GM12878 (cell line): ENCODE measurements around the gene B4GALT1. TPM values are rescaled to one million over a fixed set of nuclear protein-coding genes. Genes with fewer than 3 reads are reported as not detected.

Experiments used
- ATAC-seq: fragments of 200-7000 bp; cut with Tn5 transposase; 3 replicates; pipeline ENCODE4 v1.9.1; 2020; ENCODE audit warnings: mild to moderate bottlenecking, moderate library complexity
- BruUV-seq: library from RNA; stranded (reverse); fragments of 400-500 nt; replicated peaks from 2 replicates; lab custom pipeline; 2021; lab: Mats Ljungman, UMichigan
- CTCF ChIA-PET: fragments of 300-600 bp; sonication (Branson Sonifier 250); formaldehyde crosslinking; extraction: SDS; loops from one replicate; lab custom pipeline; 2021; ENCODE audit warnings: inconsistent platforms; lab: Yijun Ruan, JAX
- POLR2A ChIA-PET: fragments of 350-600 bp; formaldehyde crosslinking; extraction: SDS; loops from one replicate; lab custom pipeline; 2021; ENCODE audit warnings: inconsistent platforms; lab: Charles Lee
- RAD21 ChIA-PET: fragments of 300-600 bp; sonication (Branson Sonifier 250); formaldehyde crosslinking; loops from one replicate; lab custom pipeline; 2023; ENCODE audit warnings: antibody characterized with exemption; ENCODE audit not compliant: unreplicated experiment; lab: Charles Lee
- SMC1A ChIA-PET: fragments of 300-600 bp; sonication (Branson Sonifier 250); formaldehyde crosslinking; loops from one replicate; lab custom pipeline; 2023; ENCODE audit not compliant: unreplicated experiment, uncharacterized antibody; lab: Charles Lee
- DNase-seq: peaks from one replicate; pipeline ENCODE4 v3.0.0-alpha.2; 2011; ENCODE audit warnings: low read depth, low spot score
- FAIRE-seq: peaks from 3 replicates; lab custom pipeline; 2011; peaks lifted over from hg19 to GRCh38; lab: Jason Lieb, UNC
- H2AFZ ChIP-seq: 2 replicates; pipeline ENCODE4 v1.6.0; 2011; ENCODE audit warnings: low read depth, low read length, control low read depth; ENCODE audit not compliant: control insufficient read depth
- H3K27ac ChIP-seq: 2 replicates; pipeline ENCODE4 v1.5.1; 2011; ENCODE audit warnings: control low read depth; ENCODE audit not compliant: control insufficient read depth, insufficient read depth
- H3K27me3 ChIP-seq, 2 experiments: replicated peaks in 1 of 2; 2 replicates each; pipeline versions ENCODE4 v1.6.0 to v1.6.1; 2011; ENCODE audit warnings: low read length in 1 of 2; ENCODE audit not compliant: control insufficient read depth in 2 of 2, insufficient read depth in 2 of 2
- H3K36me3 ChIP-seq, 2 experiments: 2 replicates each; pipeline ENCODE4 v1.5.1; 2011; ENCODE audit warnings: low read length in 1 of 2; ENCODE audit not compliant: control insufficient read depth in 2 of 2, insufficient read depth in 2 of 2
- H3K4me1 ChIP-seq: 2 replicates; pipeline ENCODE4 v1.6.1; 2011; ENCODE audit warnings: mild to moderate bottlenecking, low read length, moderate library complexity, mixed read lengths; ENCODE audit not compliant: control insufficient read depth, insufficient read depth
- H3K4me2 ChIP-seq: 2 replicates; pipeline ENCODE4 v1.6.0; 2011; ENCODE audit warnings: control low read depth; ENCODE audit not compliant: control insufficient read depth, insufficient read depth
- H3K4me3 ChIP-seq: fragments of 200-600 bp; sonication (generic); 2 replicates; pipeline ENCODE4 v1.5.1; 2016
- H3K79me2 ChIP-seq: 2 replicates; pipeline ENCODE4 v1.6.0; 2011; ENCODE audit warnings: low read length; ENCODE audit not compliant: control insufficient read depth, insufficient read depth
- H3K9ac ChIP-seq: 2 replicates; pipeline ENCODE4 v1.8.0; 2011; ENCODE audit warnings: low read length, control low read depth, mixed read lengths; ENCODE audit not compliant: control insufficient read depth, insufficient read depth
- H3K9me3 ChIP-seq: replicated peaks from 3 replicates; pipeline ENCODE4 v1.5.1; 2011; ENCODE audit warnings: mild to moderate bottlenecking, low read length; ENCODE audit not compliant: control insufficient read depth, insufficient read depth
- H4K20me1 ChIP-seq: 2 replicates; pipeline ENCODE4 v1.6.0; 2011; ENCODE audit not compliant: control insufficient read depth, insufficient read depth
- GABPA ChIP-seq: IDR thresholded peaks from 2 replicates; pipeline ENCODE4 v1.6.1; 2014; ENCODE audit warnings: antibody characterized with exemption, low read depth, mild to moderate bottlenecking, inconsistent platforms
- WGBS: methylation state at CpG from one replicate; pipeline ENCODE4 v1.1.6; 2016; ENCODE audit warnings: low lambda C conversion rate; ENCODE audit not compliant: insufficient replicate concordance, insufficient coverage; ENCODE audit errors: missing lambda C conversion rate; 5-methylcytosine and 5-hydroxymethylcytosine counted together
- in situ Hi-C: fragments of 300-500 bp; cut with MboI; formaldehyde crosslinking; loops from 9 replicates; pipeline ENCODE4 v1.14.3; 2018; ENCODE audit warnings: mixed read lengths
- intact Hi-C: fragments of 100-400 bp; cut with micrococcal nuclease; formaldehyde crosslinking; loops from one replicate; pipeline ENCODE4 v1.14.2; 2022; ENCODE audit not compliant: unreplicated experiment
- polyA plus RNA-seq, 11 experiments: library from polyadenylated mRNA; depleted of rRNA in 4 of 11; unstranded in 6 of 11; stranded (reverse) in 5 of 11; fragments of >200 nt; fragmentation: Nextera tagmentation in 4 of 11; fragmentation: Illumina TruSeq in 1 of 11; extraction: Ambion mirVana in 4 of 11; extraction: Trizol in 1 of 11; gene quantifications; 1 replicate in 1 of 11; 2 replicates in 10 of 11; pipeline versions ENCODE4 v1.2.1 to v1.2.3, GENCODE V29; 2011 to 2016; ENCODE audit warnings: inconsistent platforms in 2 of 11, missing spikeins in 2 of 11, low read depth in 1 of 11
- total RNA-seq, 4 experiments: library from RNA; depleted of rRNA in 3 of 4; stranded (reverse); fragments of >200 nt in 3 of 4; fragmentation: Illumina TruSeq in 1 of 4; extraction: Trizol in 1 of 4; gene quantifications; 2 replicates each; pipeline versions ENCODE4 v1.2.1 to v1.2.3, GENCODE V29; 2013 to 2021
- TF ChIP-seq, protein P1 (sequence below): fragments of 450-650 bp; IDR thresholded peaks from 2 replicates; pipeline ENCODE4 v1.6.1; 2017; ENCODE audit warnings: low read depth, mild to moderate bottlenecking, moderate library complexity

The B4GALT1 gene
- total and polyA plus RNA-seq, 10 of the 15 experiments (the other 5 are each of a cell fraction or from before 2014, with no cell fraction given) = 12.7 to 79.0 (median 41.0) TPM

DNA sequence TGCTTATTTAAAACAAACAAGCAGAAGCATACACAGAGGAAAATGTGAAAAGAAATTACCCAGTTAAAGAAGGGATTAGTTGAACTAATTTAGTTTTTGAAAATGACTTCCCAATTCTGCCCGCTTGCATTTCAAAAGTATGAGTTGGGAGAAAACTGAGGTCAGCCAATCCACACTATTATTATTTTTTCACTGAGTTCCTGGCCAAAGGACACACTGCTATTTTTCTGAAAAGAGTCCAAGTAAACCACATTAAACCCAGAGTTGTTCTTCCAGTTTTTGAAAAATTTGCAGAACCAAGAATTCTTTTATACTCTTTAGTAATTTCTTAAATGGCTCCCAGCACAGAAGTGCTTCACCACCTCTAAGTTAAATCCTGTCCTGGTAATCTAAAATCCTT, 98.1 kb downstream of the B4GALT1 start:
- in situ Hi-C loops = no loop called here
- Histone ChIP-seq H3K79me2 (peaks cover 5% of the 10 kb centered on the region), H3K9me3 (no peaks in the 10 kb centered on the region), H3K9ac (no peak overlapping the region), H3K36me3 (peaks cover 0 to 13% of the 10 kb centered on the region in 2 experiments), H3K4me1 (peaks cover 15% of the 10 kb centered on the region), H3K4me2 (no peak overlapping the region), H3K27me3 (no peaks in the 10 kb centered on the region), H4K20me1 (no peaks in the 10 kb centered on the region), H3K27ac (no peak overlapping the region), H2AFZ (no peak overlapping the region), H3K4me3 (no peak overlapping the region)
- BruUV-seq = no TSS peak
- FAIRE-seq = no peak
- ChIA-PET CTCF (no interaction called here), POLR2A (no interaction called here), RAD21 (no interaction called here), SMC1A (no interaction called here)
- intact Hi-C loops = no loop called here
- no peak for ATAC-seq
- TF ChIP-seq, protein P1, sequence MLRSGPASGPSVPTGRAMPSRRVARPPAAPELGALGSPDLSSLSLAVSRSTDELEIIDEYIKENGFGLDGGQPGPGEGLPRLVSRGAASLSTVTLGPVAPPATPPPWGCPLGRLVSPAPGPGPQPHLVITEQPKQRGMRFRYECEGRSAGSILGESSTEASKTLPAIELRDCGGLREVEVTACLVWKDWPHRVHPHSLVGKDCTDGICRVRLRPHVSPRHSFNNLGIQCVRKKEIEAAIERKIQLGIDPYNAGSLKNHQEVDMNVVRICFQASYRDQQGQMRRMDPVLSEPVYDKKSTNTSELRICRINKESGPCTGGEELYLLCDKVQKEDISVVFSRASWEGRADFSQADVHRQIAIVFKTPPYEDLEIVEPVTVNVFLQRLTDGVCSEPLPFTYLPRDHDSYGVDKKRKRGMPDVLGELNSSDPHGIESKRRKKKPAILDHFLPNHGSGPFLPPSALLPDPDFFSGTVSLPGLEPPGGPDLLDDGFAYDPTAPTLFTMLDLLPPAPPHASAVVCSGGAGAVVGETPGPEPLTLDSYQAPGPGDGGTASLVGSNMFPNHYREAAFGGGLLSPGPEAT = no peak
- no peak for TF ChIP-seq GABPA
- WGBS = 95% methylated on average over 1 of the region's 1 CpG
- DNase-seq = no peak
